Endothelial cell of coronary artery (primary cell): ENCODE results near the gene HAVCR2. TPM values are rescaled to one million over a fixed set of nuclear protein-coding genes. Genes with fewer than 3 reads are reported as not detected.

Experiments
- total RNA-seq: library from RNA; depleted of rRNA; stranded (reverse); fragments of >200 nt; gene quantifications from 2 replicates; pipeline ENCODE4 v1.2.3, GENCODE V29; 2014

The HAVCR2 gene
- 0.19 TPM in 1 of 2 replicates, not detected in the other for total RNA-seq

DNA sequence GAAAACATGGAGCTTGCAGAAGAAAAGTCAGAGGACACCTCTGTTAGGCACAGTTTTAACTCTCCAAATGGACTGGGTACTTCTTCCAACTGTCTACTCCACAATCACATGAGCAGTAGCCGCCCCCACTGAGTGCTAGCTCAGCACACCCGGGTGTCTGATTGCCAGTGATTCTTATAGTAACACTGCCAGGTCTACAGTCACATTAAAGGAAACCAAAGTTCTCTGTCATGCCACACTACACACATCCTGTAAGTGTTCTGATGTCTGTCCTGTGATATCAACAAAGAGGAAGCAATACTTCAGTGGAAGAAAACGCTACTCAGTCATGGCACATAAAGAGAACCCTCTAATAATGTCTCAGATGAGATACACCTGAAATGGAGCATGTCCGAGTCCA is at the start of gene HAVCR2:
HAVCR2 (minus strand) TSS at position 69 of the 400 bp plus-strand sequence; CDS start at position 8, 61 bp downstream.

GRCh38 chr5:157142317-157143126 is 33.7 kb upstream of the HAVCR2 start, which contains the start of gene MED7:
TSS of gene MED7 (minus strand) at chr5:157142865. CDS start at chr5:157139431, 3,434 bp downstream.

GRCh38 chr5:157059093-157059539 is 49.7 kb downstream of the HAVCR2 start, which contains the start of gene HAVCR1:
TSS of gene HAVCR1 (minus strand) at chr5:157059116. CDS start at chr5:157057943, 1,173 bp downstream.

Other genes with a start within 250 kb of the HAVCR2 start
- not detected in 2 replicates for gene TIMD4, start 145.8 kb downstream of the HAVCR2 start, total RNA-seq
- not detected in 2 replicates for gene HAVCR1, start 49.9 kb downstream of the HAVCR2 start, total RNA-seq
- gene MED7, start 33.8 kb upstream of the HAVCR2 start, total RNA-seq: 6.1 and 6.7 TPM in 2 replicates
- not detected in 2 replicates for gene GARIN3, start 57.2 kb upstream of the HAVCR2 start, total RNA-seq
- not detected in 2 replicates for gene ITK, start 71.8 kb upstream of the HAVCR2 start, total RNA-seq
- gene CYFIP2, start 157.1 kb upstream of the HAVCR2 start, total RNA-seq: 15.5 and 18.8 TPM in 2 replicates